HFF-Myc (cell line): ENCODE data around the gene COL4A1.

Source experiments
- DNase-seq: peaks from one replicate; pipeline ENCODE4 v3.0.0-alpha.2; 2011; ENCODE audit warnings: low read depth; ENCODE audit errors: extremely low read depth
- H3K4me3 ChIP-seq: replicated peaks from 2 replicates; pipeline ENCODE4 v1.5.1; 2011; ENCODE audit warnings: low read depth, mild to moderate bottlenecking, control low read depth, low read length
- CTCF ChIP-seq: IDR thresholded peaks from 2 replicates; pipeline ENCODE4 v1.5.1; 2012; ENCODE audit warnings: mild to moderate bottlenecking, low read depth, low read length, control low read depth; ENCODE audit errors: missing control alignments

Gene COL4A1

GRCh38 chr13:110234532-110234931 lies 72.4 kb downstream of the COL4A1 start:
- no peak for TF ChIP-seq CTCF
- H3K4me3 ChIP-seq = no peak overlapping the region
- no peak for DNase-seq

GRCh38 chr13:110233951-110234280 lies 73.0 kb downstream of the COL4A1 start:
- TF ChIP-seq CTCF = no peak
- DNase-seq = no peak
- peak overlapping the region; percentile 31 for H3K4me3 ChIP-seq

- peak; percentile 88 for DNase-seq
Measured at GRCh38 chr13:110233181-110233950, 73.6 kb downstream of the COL4A1 start.

GRCh38 chr13:110232756-110233155 lies 74.2 kb downstream of the COL4A1 start:
- peak overlapping the region; percentile 31 for H3K4me3 ChIP-seq
- no peak for TF ChIP-seq CTCF
- peak; percentile 42 for DNase-seq

More at GRCh38 chr13:110233181-110233950, 73.6 kb downstream of the COL4A1 start:
- peak overlapping the region; percentile 31 for H3K4me3 ChIP-seq
- no peak for TF ChIP-seq CTCF

- TF ChIP-seq CTCF = no peak
- H3K4me3 ChIP-seq = no peak overlapping the region
- DNase-seq = no peak
Measured at GRCh38 chr13:110232142-110232541, 74.8 kb downstream of the COL4A1 start.

GRCh38 chr13:110231348-110232047 lies 75.5 kb downstream of the COL4A1 start:
- DNase-seq = no peak
- TF ChIP-seq CTCF = no peak
- H3K4me3 ChIP-seq = no peak overlapping the region
